ENCODE data around the gene MSH2.
A peak's percentile ranks its signal among the peaks of the same experiment; 100 is the strongest.
"Not testable (repeated sequence)": the region's sequence is repeated elsewhere in the genome, so short reads cannot be mapped to it uniquely, and the experiment has no call there.

MSH2 gene

DNA sequence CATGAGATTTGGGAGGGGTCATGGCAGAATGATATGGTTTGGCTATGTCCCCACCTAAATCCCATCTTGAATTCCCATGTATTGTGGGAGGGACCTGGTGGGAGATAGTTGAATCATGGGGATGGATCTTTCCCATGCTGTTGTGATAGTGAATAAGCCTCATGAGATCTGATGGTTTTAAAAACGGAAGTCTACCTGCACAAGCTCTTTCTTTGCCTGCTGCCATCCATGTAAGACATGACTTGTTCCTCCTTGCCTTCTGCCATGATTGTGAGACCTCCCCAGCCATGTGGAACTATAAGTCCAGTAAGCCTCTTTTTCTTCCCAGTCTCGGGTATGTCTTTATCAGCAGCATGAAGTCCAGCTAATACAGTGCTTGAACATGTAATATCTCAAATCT, 5.0 kb downstream of the MSH2 start:
- not testable (repeated sequence) for DNase-seq (ENCODE audit: low read depth in 2 of 2)

DNA sequence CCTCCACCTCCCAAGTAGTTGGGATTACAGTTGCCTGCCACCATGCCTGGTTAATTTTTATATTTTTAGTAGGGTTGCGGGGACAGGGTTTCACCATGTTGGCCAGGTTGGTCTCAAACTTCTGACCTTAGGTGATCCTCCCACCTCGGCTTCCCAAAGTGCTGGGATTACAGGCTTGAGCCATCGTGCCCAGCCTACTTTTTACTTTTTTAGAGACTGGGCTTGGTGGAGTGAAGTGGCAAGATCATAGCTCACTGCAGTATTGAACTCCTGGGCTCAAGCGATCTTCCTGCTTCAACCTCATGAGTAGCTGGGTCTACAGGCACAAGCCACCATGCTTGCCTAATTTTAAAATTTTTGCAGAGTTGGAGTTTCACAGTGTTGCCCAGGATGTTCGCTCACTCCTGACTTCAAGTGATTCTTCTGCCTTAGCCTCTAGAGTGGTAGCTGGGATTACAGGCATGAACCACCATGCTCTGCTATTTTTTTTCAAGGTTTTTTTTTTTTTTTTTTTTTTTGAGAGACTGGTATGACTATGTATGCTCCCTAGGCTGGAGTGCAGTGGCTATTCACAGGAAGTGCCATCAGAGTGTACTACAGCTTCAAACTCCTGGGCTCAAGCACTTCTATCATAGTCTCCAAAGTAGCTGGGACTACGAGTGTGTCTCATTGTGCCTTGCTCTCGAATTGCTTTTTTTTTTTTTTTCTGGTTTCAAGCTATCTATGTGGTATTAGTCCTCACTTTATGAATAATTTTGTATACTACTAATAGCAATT, 11.9 kb downstream of the MSH2 start:
- DNase-seq (ENCODE audit: low read depth in 2 of 2) = no peak

DNA sequence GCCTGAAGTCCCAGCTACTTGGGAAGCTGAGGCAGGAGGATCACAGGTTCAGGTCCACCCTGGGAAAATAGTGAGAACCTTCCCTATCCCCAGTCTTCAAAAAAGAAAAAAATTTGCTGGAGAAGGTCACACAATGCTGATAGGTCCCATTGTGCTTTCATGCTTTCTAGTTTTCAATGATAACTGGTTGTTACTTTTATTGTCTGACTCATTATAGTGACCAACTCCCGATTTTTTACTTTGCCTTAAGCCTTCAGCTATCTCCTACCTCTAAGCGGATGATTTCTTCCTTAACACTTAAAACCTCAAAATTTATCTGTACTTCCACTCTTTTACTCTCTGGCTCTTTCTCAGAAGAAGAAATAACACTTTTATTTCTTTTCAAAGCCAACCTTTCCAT, 17.3 kb downstream of the MSH2 start:
- no peak for DNase-seq (ENCODE audit: low read depth in 2 of 2)

DNA sequence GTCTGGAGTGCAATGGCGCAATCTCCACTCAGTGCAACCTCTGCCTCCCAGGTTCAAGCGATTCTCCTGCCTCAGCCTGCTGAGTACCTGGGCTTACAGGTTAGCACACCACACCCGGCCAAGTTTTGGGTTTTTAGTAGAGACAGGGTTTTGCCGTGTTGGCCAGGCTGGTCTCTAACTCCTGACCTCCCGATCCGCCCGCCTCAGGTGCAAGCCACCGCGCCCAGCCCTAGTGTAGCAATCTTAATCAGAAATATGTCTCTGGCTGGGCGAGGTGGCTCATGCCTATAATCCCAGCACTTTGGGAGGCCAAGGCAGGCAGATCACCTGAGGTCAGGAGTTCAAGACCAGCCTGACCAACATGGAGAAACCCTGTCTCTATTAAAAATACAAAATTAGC, 17.7 kb downstream of the MSH2 start:
- not testable (repeated sequence) for DNase-seq (ENCODE audit: low read depth in 2 of 2)

DNA sequence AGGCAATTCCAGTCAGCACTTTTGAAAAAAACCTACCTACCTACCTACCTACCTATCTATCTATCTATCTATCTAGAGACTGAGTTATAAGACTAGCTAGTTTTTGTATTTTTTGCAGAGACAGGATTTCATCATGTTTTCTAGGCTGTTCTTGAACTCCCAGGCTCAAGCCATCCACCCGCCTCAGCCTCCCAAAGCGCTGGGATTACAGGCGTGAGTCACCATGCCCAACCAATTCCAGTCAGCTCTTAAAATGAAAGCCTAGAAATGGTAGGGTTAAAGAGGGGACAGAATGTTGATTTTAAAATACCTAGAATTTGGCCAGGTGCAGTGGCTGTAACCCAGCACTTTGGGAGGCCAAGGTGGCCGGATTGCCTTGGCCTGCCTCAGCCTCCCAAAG, 19.1 kb downstream of the MSH2 start:
- DNase-seq (ENCODE audit: low read depth in 2 of 2) = no peak

DNA sequence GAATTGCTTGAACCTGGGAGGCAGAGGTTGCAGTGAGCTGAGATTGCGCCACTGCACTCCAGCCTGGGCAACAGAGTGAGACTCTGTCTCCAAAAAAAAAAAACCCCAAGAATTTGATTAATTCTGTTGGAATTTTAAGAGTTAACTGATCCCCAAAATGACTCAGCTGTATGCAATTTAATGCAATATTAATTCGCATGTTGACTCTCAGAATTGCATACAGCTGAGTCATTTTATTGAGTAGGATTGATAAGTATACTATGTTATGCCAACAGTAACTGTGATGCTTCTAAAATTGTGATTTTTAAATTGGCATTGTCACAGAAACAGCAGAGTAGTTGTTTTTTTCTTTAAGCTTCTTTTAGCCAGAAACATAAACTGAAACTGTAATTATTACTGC, 19.6 kb downstream of the MSH2 start:
- DNase-seq (ENCODE audit: low read depth in 2 of 2) = peak; percentile 55 to 67

DNA sequence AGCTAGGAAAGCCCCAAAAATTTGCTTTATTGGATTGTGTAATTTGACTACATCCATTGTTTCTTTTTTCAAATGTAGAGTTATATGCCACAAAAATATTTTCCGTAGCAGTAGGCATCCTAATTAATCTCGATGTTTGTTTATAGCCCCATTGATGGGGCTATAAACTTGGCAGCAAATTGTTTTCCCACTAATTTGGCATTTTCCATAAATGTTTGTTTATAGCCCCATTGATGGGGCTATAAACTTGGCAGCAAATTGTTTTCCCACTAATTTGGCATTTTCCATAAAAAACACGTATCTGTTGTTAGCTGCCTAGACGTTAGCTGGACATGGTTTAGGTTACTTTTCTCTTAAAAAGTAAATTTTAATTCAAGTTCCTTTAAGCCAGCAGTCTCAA, 23.8 kb downstream of the MSH2 start:
- DNase-seq (ENCODE audit: low read depth in 2 of 2) = no peak

DNA sequence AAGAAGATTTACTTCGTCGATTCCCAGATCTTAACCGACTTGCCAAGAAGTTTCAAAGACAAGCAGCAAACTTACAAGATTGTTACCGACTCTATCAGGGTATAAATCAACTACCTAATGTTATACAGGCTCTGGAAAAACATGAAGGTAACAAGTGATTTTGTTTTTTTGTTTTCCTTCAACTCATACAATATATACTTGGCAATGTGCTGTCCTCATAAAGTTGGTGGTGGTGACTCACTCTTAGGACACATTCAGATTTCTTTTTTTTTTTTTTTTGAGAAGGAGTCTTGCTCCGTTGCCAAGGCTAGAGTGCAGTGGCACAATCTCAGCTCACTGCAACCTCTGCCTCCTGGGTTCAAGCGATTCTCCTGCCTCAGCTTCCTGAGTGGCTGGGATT, 26.8 kb downstream of the MSH2 start:
- DNase-seq (ENCODE audit: low read depth in 2 of 2) = no peak

DNA sequence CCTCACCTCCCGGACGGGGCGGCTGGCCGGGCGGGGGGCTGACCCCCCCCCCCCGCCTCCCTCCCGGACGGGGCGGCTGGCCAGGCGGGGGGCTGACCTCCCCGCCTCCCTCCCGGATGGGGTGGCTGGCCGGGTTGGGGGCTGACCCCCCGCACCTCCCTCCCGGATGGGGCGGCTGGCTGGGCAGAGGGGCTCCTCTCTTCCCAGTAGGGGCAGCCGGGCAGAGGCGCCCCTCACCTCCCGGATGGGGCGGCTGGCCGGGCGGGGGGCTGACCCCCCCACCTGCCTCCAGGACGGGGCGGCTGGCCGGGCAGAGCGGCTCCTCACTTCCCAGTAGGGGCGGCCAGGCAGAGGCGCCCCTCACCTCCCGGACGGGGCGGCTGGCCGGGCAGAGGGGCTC, 30.1 kb downstream of the MSH2 start:
- DNase-seq (ENCODE audit: low read depth in 2 of 2) = not testable (repeated sequence)

DNA sequence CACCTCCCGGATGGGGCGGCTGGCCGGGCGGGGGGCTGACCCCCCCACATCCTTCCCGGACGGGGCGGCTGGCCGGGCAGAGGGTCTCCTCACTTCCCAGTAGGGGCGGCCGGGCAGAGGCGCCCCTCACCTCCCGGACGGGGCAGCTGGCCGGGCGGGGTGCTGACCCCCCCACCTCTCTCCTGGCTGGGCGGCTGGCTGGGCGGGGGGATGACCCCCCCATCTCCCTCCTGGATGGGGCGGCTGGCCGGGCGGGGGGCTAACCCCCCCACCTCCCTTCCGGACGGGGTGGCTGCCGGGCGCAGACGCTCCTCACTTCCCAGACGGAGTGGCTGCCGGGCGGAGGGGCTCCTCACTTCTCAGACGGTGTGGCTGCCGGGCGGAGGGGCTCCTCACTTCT, 30.5 kb downstream of the MSH2 start:
- not testable (repeated sequence) for DNase-seq (ENCODE audit: low read depth in 2 of 2)

DNA sequence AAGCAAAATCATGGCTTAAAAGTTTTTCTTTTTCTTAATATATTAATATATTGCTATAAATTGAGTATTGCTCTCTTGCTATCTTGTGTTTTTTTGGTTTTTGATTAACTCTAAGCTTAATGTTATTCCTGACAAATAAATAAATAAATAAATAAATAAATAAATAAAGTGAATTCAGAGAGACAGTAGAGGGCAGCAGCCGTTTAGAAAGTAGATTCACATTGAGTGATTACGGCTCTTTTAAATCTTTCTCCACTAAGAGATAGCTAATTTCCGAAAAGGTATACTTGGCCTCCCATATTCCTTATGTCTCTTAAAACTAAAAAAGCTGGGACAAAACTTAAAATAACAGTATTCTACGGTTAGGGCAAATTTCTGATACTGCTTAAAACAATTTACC, 34.3 kb downstream of the MSH2 start:
- peak in 1 of 2 experiments; percentile 17 for DNase-seq (ENCODE audit: low read depth in 2 of 2)

DNA sequence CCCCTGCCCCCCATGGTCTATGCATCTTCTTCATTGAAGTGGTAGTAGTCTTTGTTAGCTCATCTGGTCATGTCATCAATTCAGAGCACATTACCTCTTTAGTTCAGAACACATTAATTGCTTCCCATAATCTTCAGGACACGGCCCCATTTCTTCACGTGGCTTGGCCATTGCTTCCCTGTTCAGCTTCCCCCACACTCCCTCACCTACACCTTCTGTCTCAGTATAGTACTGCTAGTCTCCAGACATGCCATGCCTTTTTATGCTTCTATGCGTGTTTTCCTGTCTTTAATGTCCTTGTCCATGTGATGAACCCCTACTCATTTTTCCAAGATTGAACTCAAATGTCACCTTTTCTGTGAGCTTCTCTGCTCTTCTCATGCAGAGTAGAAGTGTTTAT, 35.1 kb downstream of the MSH2 start:
- no peak for DNase-seq (ENCODE audit: low read depth in 2 of 2)

DNA sequence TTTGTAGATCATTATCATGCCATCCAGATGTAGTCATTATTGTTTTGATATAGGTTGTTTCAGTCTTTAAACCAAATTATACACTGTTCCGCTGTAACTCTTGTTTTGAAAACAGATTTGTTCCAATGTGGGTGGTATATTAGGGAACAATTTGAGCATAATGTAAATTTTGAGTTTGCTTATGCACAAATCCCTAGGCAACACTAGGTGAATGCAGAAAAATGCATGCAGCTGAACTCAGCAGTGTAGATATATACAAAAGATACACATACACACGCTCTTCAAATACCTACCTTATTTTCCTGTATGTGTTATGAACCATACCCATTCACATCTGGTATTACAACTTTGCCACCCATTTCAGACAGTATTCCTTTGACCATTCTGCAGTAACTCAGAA, 35.8 kb downstream of the MSH2 start:
- DNase-seq (ENCODE audit: low read depth in 2 of 2) = no peak

DNA sequence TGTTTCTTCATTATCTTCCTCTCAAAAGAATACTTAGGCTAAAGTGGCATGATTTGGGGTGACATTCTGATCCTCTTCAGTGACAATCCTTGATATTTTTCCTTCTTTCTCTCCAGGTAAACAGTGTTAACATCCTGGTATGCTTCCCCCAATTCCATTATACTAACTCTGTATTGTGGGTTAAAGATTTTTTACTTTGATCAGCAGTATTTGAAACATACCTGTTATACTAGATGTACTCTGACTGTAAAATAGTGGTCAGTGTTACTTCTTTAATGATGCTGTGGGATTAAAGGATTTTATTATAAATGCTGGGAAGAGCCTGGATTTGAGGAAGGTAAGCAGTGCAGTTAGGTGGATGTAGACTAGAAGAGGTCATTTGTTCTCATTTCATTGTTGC, 48.8 kb downstream of the MSH2 start:
- no peak for DNase-seq (ENCODE audit: low read depth in 2 of 2)

DNA sequence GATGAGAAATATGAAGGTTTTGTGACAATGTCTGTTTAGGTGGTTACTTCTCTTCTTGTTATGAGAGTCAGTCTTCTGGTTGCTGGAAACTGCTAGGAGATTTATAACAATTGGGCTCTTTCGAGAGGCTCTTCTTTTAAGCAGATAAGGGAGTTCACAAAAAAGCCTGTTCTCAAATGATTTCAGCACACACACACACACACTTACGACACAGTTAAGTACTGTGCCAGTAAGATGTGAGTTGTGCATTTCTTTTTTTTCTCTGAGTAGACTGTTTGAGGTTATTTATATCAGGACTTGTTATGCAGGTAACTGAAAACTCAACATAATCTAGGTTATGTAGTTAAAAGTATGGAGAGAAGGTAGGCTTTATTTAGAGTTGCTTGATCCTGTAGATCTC, 49.8 kb downstream of the MSH2 start:
- DNase-seq (ENCODE audit: low read depth in 2 of 2) = no peak

DNA sequence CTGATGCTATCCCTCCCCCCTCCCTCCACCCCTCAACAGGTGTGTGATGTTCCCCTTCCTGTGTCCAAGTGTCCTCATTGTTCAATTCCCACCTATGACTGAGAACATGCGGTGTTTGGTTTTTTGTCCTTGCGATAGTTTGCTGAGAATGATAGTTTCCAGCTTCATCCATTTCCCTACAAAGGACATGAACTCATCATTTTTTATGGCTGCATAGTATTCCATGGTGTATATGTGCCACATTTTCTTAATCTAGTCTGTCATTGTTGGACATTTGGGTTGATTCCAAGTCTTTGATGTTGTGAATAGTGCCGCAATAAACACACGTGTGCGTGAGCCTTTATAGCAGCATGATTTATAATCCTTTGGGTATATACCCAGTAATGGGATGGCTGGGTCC, 51.9 kb downstream of the MSH2 start:
- DNase-seq (ENCODE audit: low read depth in 2 of 2) = not testable (repeated sequence)

DNA sequence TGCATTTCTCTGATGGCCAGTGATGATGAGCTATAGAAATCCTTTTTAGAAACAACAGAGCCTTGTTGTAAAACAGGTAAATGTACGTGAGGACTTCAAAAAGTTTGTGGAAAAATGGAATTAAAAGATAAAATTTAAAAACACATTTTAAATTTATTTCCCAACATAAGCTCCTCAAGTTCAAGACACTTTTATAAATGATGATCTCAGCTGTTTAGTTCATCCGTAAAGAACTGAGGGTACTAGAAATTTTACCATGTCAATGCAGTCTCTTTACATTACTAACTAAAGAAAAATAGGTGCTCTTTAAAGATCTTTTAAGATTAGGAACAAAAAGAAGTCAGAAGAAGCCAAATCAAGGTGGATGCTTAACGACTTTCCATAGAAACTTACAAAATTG, 52.5 kb downstream of the MSH2 start:
- DNase-seq (ENCODE audit: low read depth in 2 of 2) = no peak

DNA sequence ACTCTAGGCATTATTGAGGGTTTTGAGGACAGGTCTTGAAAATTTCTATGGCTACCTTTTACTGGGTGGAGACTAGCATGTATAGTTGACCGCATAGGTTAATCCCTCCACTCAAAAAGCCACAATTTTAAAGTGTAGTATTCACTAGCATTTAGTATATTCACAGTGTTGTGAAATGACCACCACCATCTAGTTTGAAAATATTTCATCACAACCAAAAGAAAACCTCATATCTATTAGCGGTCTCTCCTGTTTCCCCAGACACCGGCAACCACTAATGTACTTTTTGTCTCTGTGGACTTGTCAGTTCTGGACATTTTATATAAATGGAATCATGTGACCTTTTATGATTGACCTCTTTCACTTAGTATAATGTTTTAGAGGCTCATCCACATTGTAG, 53.9 kb downstream of the MSH2 start:
- no peak for DNase-seq (ENCODE audit: low read depth in 2 of 2)

DNA sequence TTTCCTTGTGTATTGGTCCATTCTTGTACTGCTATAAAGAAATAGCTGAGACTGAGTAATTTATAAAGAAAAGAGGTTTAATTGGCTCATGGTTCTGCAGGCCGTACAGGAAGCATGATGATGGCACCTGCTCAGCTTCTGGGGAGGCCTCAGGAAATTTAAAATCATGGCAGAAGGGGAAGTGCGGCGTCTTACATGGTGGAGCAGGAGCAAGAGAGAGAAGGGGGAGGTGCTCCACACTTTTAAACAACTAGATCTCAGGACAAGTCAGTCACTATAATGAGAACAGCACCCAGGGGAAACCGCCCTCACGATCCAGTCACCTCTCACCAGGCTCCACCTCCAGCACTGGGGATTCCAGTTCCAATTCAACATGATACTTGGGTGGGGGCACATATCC, 54.3 kb downstream of the MSH2 start:
- DNase-seq (ENCODE audit: low read depth in 2 of 2) = no peak

DNA sequence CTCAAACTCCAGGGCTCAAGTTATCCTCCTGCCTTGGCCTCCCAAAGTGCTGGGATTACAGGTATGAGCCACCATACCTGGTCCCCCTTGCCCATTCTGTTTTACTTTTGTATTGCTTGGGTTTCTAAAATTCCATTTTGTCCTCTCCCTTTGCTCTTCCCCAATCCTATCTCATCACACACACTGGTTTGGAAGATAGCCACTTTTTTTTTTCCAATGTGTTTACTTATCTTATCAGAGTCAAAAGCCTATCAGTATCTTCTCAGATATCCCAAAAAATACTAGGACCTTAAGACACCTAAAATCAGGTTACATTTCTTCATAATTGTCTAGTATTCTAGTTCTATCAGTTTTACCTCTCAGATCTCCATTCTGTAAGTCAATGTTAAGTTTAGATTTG, 56.1 kb downstream of the MSH2 start:
- DNase-seq (ENCODE audit: low read depth in 2 of 2) = no peak

DNA sequence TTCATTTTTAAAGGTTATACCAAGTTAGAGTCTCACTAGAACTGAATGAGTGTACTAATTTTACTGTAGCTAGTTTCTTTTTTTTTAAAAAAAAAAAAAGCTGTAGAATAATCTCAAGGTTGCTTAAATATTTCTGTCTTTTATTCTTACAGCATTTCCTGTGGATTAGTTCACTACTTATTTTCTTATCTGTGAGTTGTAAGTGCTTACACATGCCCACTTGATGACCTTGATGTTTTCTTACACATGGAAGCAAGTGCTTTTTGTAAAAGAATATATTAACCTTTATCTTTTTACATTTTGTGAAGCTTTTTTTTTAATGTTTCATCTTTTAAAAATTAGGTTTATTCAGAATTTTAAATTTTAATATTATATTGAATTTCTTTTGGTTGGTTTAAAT, 57.8 kb downstream of the MSH2 start:
- DNase-seq (ENCODE audit: low read depth in 2 of 2) = no peak

DNA sequence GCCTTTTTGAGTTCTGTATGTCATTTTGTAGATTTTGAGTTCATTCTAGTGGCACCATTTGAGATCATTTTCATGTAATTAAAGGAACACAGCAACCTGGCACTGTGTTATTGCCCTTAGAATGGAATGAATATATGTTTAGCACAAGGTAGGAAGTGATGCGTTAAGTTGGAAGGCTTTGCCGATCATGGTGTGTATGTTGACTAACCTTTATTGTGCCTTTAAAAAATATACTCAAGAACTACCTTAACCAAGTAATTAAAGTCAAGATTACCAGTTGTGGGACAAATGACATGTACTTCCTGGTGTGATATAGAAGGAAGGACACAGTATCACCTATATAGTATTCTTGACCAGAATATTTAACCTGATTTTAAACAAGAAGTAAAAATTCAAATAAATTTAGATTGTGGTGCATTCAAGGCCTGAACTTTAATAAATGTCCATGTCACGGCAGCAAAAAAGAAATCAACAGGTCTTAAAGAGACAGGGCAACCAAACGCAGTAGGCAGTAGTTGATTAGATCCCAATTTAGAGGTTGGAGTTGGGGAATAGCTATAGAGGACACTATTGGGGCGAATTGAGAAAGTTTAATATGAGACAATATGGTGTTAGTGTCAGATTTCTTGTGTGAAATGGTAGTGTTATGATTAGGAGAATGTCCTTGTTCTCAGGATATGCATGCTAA, 68.6 kb downstream of the MSH2 start:
- DNase-seq (ENCODE audit: low read depth in 2 of 2) = no peak

DNA sequence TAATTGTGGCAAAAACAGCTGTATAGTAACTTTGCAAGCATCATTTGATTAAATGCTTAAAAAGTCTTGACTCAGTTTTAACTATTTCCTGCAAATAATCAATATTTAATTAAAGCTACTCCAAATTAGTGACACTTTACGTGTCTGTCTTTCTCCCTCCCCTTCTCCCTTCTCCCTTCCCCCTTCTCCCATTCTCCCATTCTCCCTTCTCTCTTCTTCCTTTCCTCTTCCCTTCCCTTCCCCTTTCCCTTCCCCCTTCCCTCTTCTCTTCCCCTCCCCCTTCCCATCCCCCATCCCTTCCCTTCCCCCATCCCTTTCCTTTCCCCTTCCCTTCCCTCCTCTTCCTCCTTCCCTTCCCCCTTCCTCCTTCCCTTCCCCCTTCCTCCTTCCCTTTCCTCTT, 76.9 kb downstream of the MSH2 start:
- DNase-seq (ENCODE audit: low read depth in 2 of 2) = no peak

DNA sequence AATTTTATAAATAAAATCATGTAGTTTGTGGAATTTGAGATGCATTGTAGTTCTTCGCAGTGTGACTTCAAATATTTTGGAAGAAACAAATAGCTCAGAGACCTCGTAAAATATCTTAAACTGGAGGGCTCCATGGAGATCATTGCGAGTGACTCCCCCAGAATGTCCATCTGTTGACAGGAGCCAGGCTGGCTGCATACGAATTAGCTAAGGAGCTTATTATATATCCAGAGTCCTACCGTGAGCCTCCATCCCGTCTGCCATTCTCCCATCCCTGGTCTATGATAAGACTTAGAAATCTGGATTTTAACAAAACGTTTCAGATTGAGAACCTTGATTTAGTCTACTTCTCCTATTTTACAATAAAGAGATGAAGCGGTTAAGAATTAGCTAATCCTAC, 80.2 kb downstream of the MSH2 start:
- DNase-seq (ENCODE audit: low read depth in 2 of 2) = no peak

Data from fibroblast of skin of left biceps (primary cell).